ENCODE data around the gene RYR1. TPM values are rescaled to one million over a fixed set of nuclear protein-coding genes. Genes with fewer than 3 reads are reported as not detected.

The RYR1 gene
- total RNA-seq, 1 donor = under 0.01 TPM

DNA sequence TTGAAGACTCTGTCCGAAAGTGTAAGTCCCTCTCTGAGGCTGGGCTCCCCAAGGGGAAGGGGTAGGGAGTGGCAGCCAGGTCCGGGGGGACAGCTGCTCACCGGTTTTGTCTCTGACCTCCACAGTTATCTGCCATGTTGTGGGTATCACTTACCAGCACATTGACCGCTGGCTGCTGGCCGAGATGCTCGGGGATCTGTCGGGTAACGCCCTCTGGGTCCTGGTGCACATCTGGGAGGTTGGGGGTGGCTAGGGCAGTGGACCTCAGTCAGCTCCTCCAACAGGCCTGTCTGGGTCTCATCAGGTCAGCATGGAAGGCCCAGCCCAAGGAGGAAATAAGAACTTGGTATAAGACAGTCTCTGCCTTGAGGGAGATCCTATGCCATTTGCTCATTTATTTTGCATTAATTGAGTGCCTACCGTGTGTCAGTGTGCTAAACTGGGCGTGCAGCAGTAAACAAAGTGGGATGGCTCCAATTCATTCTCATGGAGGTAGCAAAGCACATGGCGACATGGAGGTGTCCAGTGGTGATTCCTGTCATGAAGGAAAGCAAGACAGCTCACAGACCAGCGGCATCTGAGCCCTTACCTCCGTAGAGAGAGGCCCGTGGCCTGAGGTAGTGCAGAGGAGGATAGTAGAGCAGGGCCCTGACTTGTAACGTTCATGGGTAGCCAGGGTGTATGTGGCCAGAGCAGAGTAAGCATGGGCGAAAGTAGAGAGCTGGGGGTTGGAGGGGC lies 199.2 kb downstream of the RYR1 start:
- H4K20me1 ChIP-seq (ENCODE audit: insufficient read depth, low read length) = peaks cover 9% of the 10 kb centered on the region
- H2AFZ ChIP-seq (ENCODE audit: low read length) = no peak overlapping the region
- H3K4me2 ChIP-seq (ENCODE audit: insufficient read depth, low read length) = no peak overlapping the region
- TF ChIP-seq, protein P1, sequence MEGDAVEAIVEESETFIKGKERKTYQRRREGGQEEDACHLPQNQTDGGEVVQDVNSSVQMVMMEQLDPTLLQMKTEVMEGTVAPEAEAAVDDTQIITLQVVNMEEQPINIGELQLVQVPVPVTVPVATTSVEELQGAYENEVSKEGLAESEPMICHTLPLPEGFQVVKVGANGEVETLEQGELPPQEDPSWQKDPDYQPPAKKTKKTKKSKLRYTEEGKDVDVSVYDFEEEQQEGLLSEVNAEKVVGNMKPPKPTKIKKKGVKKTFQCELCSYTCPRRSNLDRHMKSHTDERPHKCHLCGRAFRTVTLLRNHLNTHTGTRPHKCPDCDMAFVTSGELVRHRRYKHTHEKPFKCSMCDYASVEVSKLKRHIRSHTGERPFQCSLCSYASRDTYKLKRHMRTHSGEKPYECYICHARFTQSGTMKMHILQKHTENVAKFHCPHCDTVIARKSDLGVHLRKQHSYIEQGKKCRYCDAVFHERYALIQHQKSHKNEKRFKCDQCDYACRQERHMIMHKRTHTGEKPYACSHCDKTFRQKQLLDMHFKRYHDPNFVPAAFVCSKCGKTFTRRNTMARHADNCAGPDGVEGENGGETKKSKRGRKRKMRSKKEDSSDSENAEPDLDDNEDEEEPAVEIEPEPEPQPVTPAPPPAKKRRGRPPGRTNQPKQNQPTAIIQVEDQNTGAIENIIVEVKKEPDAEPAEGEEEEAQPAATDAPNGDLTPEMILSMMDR (IDR thresholded peaks at IDR 0.05; ENCODE audit: extremely low read depth, low read depth, low read length) = no peak
- H3K79me2 ChIP-seq (ENCODE audit: insufficient read depth, low read length) = peaks cover 4% of the 10 kb centered on the region
- H3K27ac ChIP-seq (ENCODE audit: low read depth, low read length) = no peak overlapping the region
- H3K27me3 ChIP-seq (ENCODE audit: insufficient read depth, low read length) = no peaks in the 10 kb centered on the region
- peaks cover 38% of the 10 kb centered on the region for H3K36me3 ChIP-seq (ENCODE audit: insufficient read depth, low read length)
- H3K4me3 ChIP-seq (ENCODE audit: insufficient read depth, low read length) = no peak overlapping the region
- no peaks in the 10 kb centered on the region for H3K4me1 ChIP-seq (ENCODE audit: insufficient read depth, low read length)
- peak; percentile 37 for DNase-seq (ENCODE audit: insufficient read length, low spot score, missing footprints)
- no peaks in the 10 kb centered on the region for H3K9me3 ChIP-seq (ENCODE audit: low read depth, low read length)

DNA sequence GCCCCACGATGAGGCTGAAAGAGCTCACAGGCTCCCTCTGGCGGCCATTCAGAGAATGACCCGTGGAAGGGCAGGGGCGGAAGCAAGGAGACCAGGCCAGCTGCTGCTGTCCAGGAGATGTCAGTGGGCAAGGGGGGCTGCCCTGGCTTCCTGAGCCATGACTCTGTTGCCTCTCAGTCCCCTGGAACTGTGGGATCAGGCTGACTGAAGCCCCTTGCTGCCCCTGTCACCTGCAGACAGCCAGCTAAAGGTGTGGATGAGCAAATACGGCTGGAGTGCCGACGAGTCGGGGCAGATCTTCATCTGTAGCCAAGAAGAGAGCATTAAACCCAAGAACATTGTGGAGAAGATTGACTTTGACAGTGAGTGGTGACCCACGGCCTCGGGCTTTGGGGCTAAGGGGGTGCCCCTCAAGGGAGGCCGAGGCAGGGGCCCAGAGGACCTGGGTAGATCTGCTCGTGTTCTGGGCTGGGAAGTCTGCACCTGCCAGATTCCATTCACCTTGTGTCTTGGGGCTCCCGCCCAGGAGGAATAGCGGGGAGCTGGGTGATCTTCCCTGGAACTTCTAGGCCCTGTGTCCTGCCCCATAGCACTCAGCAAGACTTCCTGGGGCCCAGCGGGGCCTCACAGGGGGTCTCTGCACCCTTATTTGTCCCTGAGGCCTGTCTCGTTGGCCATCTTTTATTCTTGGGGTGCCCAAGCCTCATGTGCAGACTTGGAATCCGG lies 201.4 kb downstream of the RYR1 start:
- H3K36me3 ChIP-seq (ENCODE audit: insufficient read depth, low read length) = peaks cover 30% of the 10 kb centered on the region
- H3K4me1 ChIP-seq (ENCODE audit: insufficient read depth, low read length) = no peaks in the 10 kb centered on the region
- H3K27me3 ChIP-seq (ENCODE audit: insufficient read depth, low read length) = no peaks in the 10 kb centered on the region
- H4K20me1 ChIP-seq (ENCODE audit: insufficient read depth, low read length) = peaks cover 9% of the 10 kb centered on the region
- H3K79me2 ChIP-seq (ENCODE audit: insufficient read depth, low read length) = peaks cover 4% of the 10 kb centered on the region
- no peak overlapping the region for H3K4me2 ChIP-seq (ENCODE audit: insufficient read depth, low read length)
- H3K27ac ChIP-seq (ENCODE audit: low read depth, low read length) = no peak overlapping the region
- H2AFZ ChIP-seq (ENCODE audit: low read length) = no peak overlapping the region
- peak; percentile 89 for DNase-seq (ENCODE audit: insufficient read length, low spot score, missing footprints)
- H3K4me3 ChIP-seq (ENCODE audit: insufficient read depth, low read length) = no peak overlapping the region
- no peaks in the 10 kb centered on the region for H3K9me3 ChIP-seq (ENCODE audit: low read depth, low read length)
- TF ChIP-seq, protein P1 (IDR thresholded peaks at IDR 0.05; ENCODE audit: extremely low read depth, low read depth, low read length) = peak; percentile 93

DNA sequence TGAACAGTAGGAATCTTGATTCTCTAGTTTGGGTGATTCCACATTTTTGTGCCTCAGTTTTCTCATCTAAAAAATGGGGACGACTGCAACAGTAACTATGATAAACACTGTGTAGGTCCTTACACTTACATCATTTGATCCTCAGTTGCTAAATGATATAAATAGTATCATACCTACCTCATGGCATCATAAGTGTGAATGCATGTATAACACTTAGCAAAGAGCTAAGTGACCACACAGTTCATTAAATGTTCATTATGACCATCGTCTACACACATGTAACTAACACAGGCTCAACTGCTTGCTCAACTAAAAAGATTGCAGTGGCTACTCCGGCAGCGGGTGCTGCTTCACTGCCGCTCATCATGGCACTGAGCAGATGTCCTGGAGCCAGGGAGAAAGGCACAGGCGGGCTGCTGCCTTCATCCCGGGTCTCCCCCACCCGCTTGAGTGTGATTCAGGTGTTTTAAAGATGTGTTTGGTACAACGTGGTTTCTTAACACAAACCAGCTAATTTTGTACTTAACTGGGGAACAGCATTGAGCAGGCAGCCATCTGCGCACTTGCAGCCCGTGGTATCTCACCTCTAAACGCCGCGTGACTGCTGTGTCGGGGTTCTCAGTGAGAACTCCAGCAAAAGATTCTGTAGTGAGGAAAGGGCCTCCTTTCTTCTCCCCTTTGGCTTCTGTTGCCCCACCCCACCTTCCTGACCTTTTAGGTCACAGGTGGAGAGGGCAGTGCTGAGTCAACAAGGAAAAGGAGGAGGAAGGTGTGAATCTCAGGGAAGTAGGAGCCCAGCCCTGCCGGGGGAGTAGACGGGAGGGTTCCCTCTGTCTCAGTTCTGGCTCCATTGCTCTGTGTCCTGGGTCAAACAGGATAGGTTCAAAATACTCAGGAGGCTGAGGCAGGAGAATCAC lies 202.2 kb downstream of the RYR1 start:
- peaks cover 4% of the 10 kb centered on the region for H3K79me2 ChIP-seq (ENCODE audit: insufficient read depth, low read length)
- no peak overlapping the region for H3K4me3 ChIP-seq (ENCODE audit: insufficient read depth, low read length)
- H3K9me3 ChIP-seq (ENCODE audit: low read depth, low read length) = no peaks in the 10 kb centered on the region
- peak; percentile 51 for DNase-seq (ENCODE audit: insufficient read length, low spot score, missing footprints)
- no peak overlapping the region for H3K27ac ChIP-seq (ENCODE audit: low read depth, low read length)
- TF ChIP-seq, protein P1 (IDR thresholded peaks at IDR 0.05; ENCODE audit: extremely low read depth, low read depth, low read length) = no peak
- no peaks in the 10 kb centered on the region for H3K4me1 ChIP-seq (ENCODE audit: insufficient read depth, low read length)
- H2AFZ ChIP-seq (ENCODE audit: low read length) = no peak overlapping the region
- H3K27me3 ChIP-seq (ENCODE audit: insufficient read depth, low read length) = no peaks in the 10 kb centered on the region
- H3K4me2 ChIP-seq (ENCODE audit: insufficient read depth, low read length) = no peak overlapping the region
- peaks cover 26% of the 10 kb centered on the region for H3K36me3 ChIP-seq (ENCODE audit: insufficient read depth, low read length)
- peaks cover 9% of the 10 kb centered on the region for H4K20me1 ChIP-seq (ENCODE audit: insufficient read depth, low read length)

Other genes with a start within 250 kb of the RYR1 start
- 0.29 and 0.72 TPM in 2 replicates for gene DPF1, start 209.5 kb upstream of the RYR1 start, total RNA-seq
- 0.72 and 1.2 TPM in 2 replicates for gene PPP1R14A, start 177.3 kb upstream of the RYR1 start, total RNA-seq
- 1.8 and 2.2 TPM in 2 replicates for gene SPINT2, start 169.1 kb upstream of the RYR1 start, total RNA-seq
- not detected in 2 replicates for gene C19orf33, start 129.4 kb upstream of the RYR1 start, total RNA-seq
- gene YIF1B, start 117.7 kb upstream of the RYR1 start, total RNA-seq = 55.0 and 58.9 TPM in 2 replicates
- 5.4 and 6.5 TPM in 2 replicates for gene KCNK6, start 113.8 kb upstream of the RYR1 start, total RNA-seq
- 1.2 and 2.2 TPM in 2 replicates for gene CATSPERG, start 97.9 kb upstream of the RYR1 start, total RNA-seq
- gene PSMD8, start 59.1 kb upstream of the RYR1 start, total RNA-seq = 285 and 299 TPM in 2 replicates
- gene GGN, start 45.7 kb upstream of the RYR1 start, total RNA-seq = 0.29 and 0.36 TPM in 2 replicates
- gene SPRED3, start 45.0 kb upstream of the RYR1 start, total RNA-seq = 1.8 and 2.2 TPM in 2 replicates
- 12.1 and 14.1 TPM in 2 replicates for gene FAM98C, start 30.6 kb upstream of the RYR1 start, total RNA-seq
- not detected in 2 replicates for gene RASGRP4, start 7.5 kb upstream of the RYR1 start, total RNA-seq
- under 0.01 and 0.72 TPM in 2 replicates for gene MAP4K1, start 184.3 kb downstream of the RYR1 start, total RNA-seq
- gene EIF3K, start 185.5 kb downstream of the RYR1 start, total RNA-seq = 210 and 317 TPM in 2 replicates
- 204 and 229 TPM in 2 replicates for gene ACTN4, start 214.0 kb downstream of the RYR1 start, total RNA-seq